GM23338 (cell line): ENCODE results near the gene EVI5L. TPM values are rescaled to one million over a fixed set of nuclear protein-coding genes. Genes with fewer than 3 reads are reported as not detected.
"Not testable (repeated sequence)": the region's sequence is repeated elsewhere in the genome, so short reads cannot be mapped to it uniquely, and the experiment has no call there.

Experiments
- ATAC-seq: fragments of 200-7000 bp; cut with Tn5 transposase; 3 replicates; pipeline ENCODE4 v1.9.1; 2020
- DNase-seq: peaks from one replicate; pipeline ENCODE4 v3.0.0-alpha.2; 2015; ENCODE audit warnings: low spot score
- H2AFZ ChIP-seq: fragments of 200-600 bp; sonication (generic); 2 replicates; pipeline ENCODE4 v1.8.0; 2016; ENCODE audit warnings: antibody characterized with exemption, mild to moderate bottlenecking, moderate library complexity
- H3F3A ChIP-seq: fragments of 200-600 bp; sonication (generic); replicated peaks from 2 replicates; pipeline ENCODE4 v1.8.0; 2017; ENCODE audit warnings: antibody characterized with exemption, mixed run types, low read depth
- H3K27ac ChIP-seq: fragments of 200-600 bp; sonication (generic); 2 replicates; pipeline ENCODE4 v1.6.1; 2016; ENCODE audit warnings: low read depth
- H3K27me3 ChIP-seq: fragments of 200-600 bp; sonication (generic); 2 replicates; pipeline ENCODE4 v1.8.0; 2016; ENCODE audit warnings: mild to moderate bottlenecking, mixed run types, moderate library complexity; ENCODE audit not compliant: insufficient read depth
- H3K36me3 ChIP-seq: fragments of 200-600 bp; sonication (generic); 2 replicates; pipeline ENCODE4 v1.8.0; 2016; ENCODE audit warnings: mild to moderate bottlenecking; ENCODE audit not compliant: insufficient read depth
- H3K4me1 ChIP-seq: fragments of 200-600 bp; sonication (generic); 2 replicates; pipeline ENCODE4 v1.8.0; 2016; ENCODE audit warnings: mild to moderate bottlenecking, moderate library complexity; ENCODE audit not compliant: insufficient read depth
- H3K4me2 ChIP-seq: fragments of 200-600 bp; sonication (generic); 2 replicates; pipeline ENCODE4 v1.7.1; 2017; ENCODE audit warnings: mixed run types
- H3K4me3 ChIP-seq: fragments of 200-600 bp; sonication (generic); 2 replicates; pipeline ENCODE4 v1.6.1; 2016; ENCODE audit warnings: mixed run types
- H3K79me2 ChIP-seq: fragments of 200-600 bp; sonication (generic); replicated peaks from 2 replicates; pipeline ENCODE4 v1.8.0; 2017; ENCODE audit warnings: mild to moderate bottlenecking; ENCODE audit not compliant: insufficient read depth
- H3K9me2 ChIP-seq: fragments of 200-600 bp; sonication (generic); 2 replicates; pipeline ENCODE4 v1.8.0; 2017; ENCODE audit not compliant: insufficient read depth
- H4K20me1 ChIP-seq: fragments of 200-600 bp; sonication (generic); replicated peaks from 2 replicates; pipeline ENCODE4 v1.8.0; 2017; ENCODE audit warnings: mild to moderate bottlenecking; ENCODE audit not compliant: insufficient read depth
- H3K27ac Mint-ChIP-seq: 2 replicates; pipeline ENCODE4 v1.8.0; 2020; ENCODE audit warnings: inconsistent platforms, mild to moderate bottlenecking, moderate library complexity, mixed read lengths
- H3K27me3 Mint-ChIP-seq: 3 replicates; pipeline ENCODE4 v1.8.0; 2022; ENCODE audit warnings: low read depth, mild to moderate bottlenecking, moderate library complexity, mixed read lengths, inconsistent platforms; ENCODE audit not compliant: insufficient read depth, poor library complexity
- H3K36me3 Mint-ChIP-seq: 3 replicates; pipeline ENCODE4 v1.8.0; 2021; ENCODE audit warnings: low read depth, mild to moderate bottlenecking, inconsistent platforms, moderate library complexity, mixed read lengths
- H3K4me1 Mint-ChIP-seq: 3 replicates; pipeline ENCODE4 v1.8.0; 2020; ENCODE audit warnings: mild to moderate bottlenecking, inconsistent platforms, mixed read lengths
- H3K4me3 Mint-ChIP-seq: 3 replicates; pipeline ENCODE4 v1.8.0; 2021; ENCODE audit warnings: moderate library complexity, mild to moderate bottlenecking, inconsistent platforms, mixed read lengths
- H3K9me3 Mint-ChIP-seq: 3 replicates; pipeline ENCODE4 v1.8.0; 2020; ENCODE audit warnings: moderate library complexity, mild to moderate bottlenecking, inconsistent platforms, mixed read lengths
- CREB1 ChIP-seq: fragments of 250-450 bp; sonication (Bioruptor Pico); IDR thresholded peaks from 2 replicates; pipeline ENCODE4 v1.5.0; 2020; ENCODE audit warnings: low read depth, mild to moderate bottlenecking, moderate library complexity
- CTCF ChIP-seq, 2 experiments: fragments of 200-600 bp in 1 of 2; sonication (generic) in 1 of 2; conservative IDR thresholded peaks; 2 replicates each; pipeline versions ENCODE4 v1.5.1 to v1.6.1; 2016 to 2017; ENCODE audit warnings: antibody characterized with exemption in 2 of 2, low read depth in 2 of 2, mild to moderate bottlenecking in 2 of 2, moderate library complexity in 1 of 2
- EZH2phosphoT487 ChIP-seq: fragments of 200-600 bp; sonication (generic); IDR thresholded peaks from one replicate; pipeline ENCODE4 v1.8.1; 2018; ENCODE audit warnings: antibody characterized with exemption; ENCODE audit not compliant: unreplicated experiment
- POLR2AphosphoS5 ChIP-seq: IDR thresholded peaks from 2 replicates; pipeline ENCODE4 v1.6.1; 2016; ENCODE audit warnings: antibody characterized with exemption, low read depth
- ZNF331 ChIP-seq: fragments of 250-450 bp; sonication (Bioruptor Pico); IDR thresholded peaks from 2 replicates; pipeline ENCODE4 v1.5.0; 2020; ENCODE audit warnings: low read depth, mild to moderate bottlenecking, moderate library complexity
- polyA plus RNA-seq: library from polyadenylated mRNA; unstranded; fragments of >200 nt; fragmentation: Nextera tagmentation; extraction: Ambion mirVana; gene quantifications from 2 replicates; pipeline ENCODE4 v1.2.1, GENCODE V29; 2016
- total RNA-seq: library from RNA; depleted of rRNA; stranded (reverse); fragments of >200 nt; shearing (Covaris generic); gene quantifications from 2 replicates; pipeline ENCODE4 v1.2.3, GENCODE V29; 2014
- TF ChIP-seq, protein P1 (sequence below): IDR thresholded peaks from one replicate; pipeline ENCODE4 v1.6.1; 2018; ENCODE audit warnings: antibody characterized with exemption; ENCODE audit not compliant: unreplicated experiment

The EVI5L gene
- total and polyA plus RNA-seq, 2 experiments from 2014 or later, result 4.5 to 16.2 TPM

GRCh38 chr19:7888145-7888825, 58.3 kb downstream of the EVI5L start, which contains the start of gene LRRC8E:
TSS of gene LRRC8E (plus strand) at chr19:7888510. CDS start at chr19:7895604, 7,094 bp downstream.
- ATAC-seq (peak; percentile 98), DNase-seq (peak; percentile 92)
- TF ChIP-seq POLR2AphosphoS5, result peak; percentile 67
- TF ChIP-seq, protein P1, sequence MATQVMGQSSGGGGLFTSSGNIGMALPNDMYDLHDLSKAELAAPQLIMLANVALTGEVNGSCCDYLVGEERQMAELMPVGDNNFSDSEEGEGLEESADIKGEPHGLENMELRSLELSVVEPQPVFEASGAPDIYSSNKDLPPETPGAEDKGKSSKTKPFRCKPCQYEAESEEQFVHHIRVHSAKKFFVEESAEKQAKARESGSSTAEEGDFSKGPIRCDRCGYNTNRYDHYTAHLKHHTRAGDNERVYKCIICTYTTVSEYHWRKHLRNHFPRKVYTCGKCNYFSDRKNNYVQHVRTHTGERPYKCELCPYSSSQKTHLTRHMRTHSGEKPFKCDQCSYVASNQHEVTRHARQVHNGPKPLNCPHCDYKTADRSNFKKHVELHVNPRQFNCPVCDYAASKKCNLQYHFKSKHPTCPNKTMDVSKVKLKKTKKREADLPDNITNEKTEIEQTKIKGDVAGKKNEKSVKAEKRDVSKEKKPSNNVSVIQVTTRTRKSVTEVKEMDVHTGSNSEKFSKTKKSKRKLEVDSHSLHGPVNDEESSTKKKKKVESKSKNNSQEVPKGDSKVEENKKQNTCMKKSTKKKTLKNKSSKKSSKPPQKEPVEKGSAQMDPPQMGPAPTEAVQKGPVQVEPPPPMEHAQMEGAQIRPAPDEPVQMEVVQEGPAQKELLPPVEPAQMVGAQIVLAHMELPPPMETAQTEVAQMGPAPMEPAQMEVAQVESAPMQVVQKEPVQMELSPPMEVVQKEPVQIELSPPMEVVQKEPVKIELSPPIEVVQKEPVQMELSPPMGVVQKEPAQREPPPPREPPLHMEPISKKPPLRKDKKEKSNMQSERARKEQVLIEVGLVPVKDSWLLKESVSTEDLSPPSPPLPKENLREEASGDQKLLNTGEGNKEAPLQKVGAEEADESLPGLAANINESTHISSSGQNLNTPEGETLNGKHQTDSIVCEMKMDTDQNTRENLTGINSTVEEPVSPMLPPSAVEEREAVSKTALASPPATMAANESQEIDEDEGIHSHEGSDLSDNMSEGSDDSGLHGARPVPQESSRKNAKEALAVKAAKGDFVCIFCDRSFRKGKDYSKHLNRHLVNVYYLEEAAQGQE, result no peak
- no peak for TF ChIP-seq ZNF331 (CRISPR knock-in tag)
- no peak for TF ChIP-seq CTCF (conservative IDR thresholded peaks at IDR 0.05; ENCODE audit: low read depth in 2 of 2)
- no peak for TF ChIP-seq CREB1 (CRISPR knock-in tag)
- TF ChIP-seq EZH2phosphoT487, result no peak
- Histone ChIP-seq H3K9me2 (no peaks in the 10 kb centered on the region), H3K4me2 (peak within 1 kb of the TSS; percentile 89), H2AFZ (peak within 1 kb of the TSS; percentile 98), H3K79me2 (no peaks in the 10 kb centered on the region), H3K27me3 (peaks cover 11% of the 10 kb centered on the region), H3F3A (no peaks in the 10 kb centered on the region), H4K20me1 (no peaks in the 10 kb centered on the region), H3K27ac (no peak within 1 kb of the TSS), H3K4me1 (no peaks in the 10 kb centered on the region; the same call in 1 of the 2 replicates), H3K36me3 (no peaks in the 10 kb centered on the region), H3K4me3 (peak within 1 kb of the TSS; percentile 78)
- Mint-ChIP-seq H3K36me3 (no peaks in the 10 kb centered on the region), H3K9me3 (no peaks in the 10 kb centered on the region), H3K4me1 (peaks cover 5% of the 10 kb centered on the region; the same call in 2 of the 3 replicates), H3K27ac (no peak within 1 kb of the TSS), H3K4me3 (peak within 1 kb of the TSS; percentile 66), H3K27me3 (peaks cover 17% of the 10 kb centered on the region)

GRCh38 chr19:7888826-7889217, 58.8 kb downstream of the EVI5L start:
- peak overlapping the region; percentile 66 for H3K4me3 Mint-ChIP-seq
- Histone ChIP-seq H3K27ac (no peak overlapping the region), H3K27me3 (peaks cover 11% of the 10 kb centered on the region), H3K36me3 (no peaks in the 10 kb centered on the region), H3K4me3 (peak overlapping the region; percentile 78), H3K4me1 (no peaks in the 10 kb centered on the region; the same call in 1 of the 2 replicates), H3F3A (no peaks in the 10 kb centered on the region), H4K20me1 (no peaks in the 10 kb centered on the region), H2AFZ (peak overlapping the region; percentile 98), H3K4me2 (peak overlapping the region; percentile 89), H3K79me2 (no peaks in the 10 kb centered on the region), H3K9me2 (no peaks in the 10 kb centered on the region)
- H3K4me1 Mint-ChIP-seq, result peaks cover 5% of the 10 kb centered on the region; the same call in 2 of the 3 replicates
- H3K27me3 Mint-ChIP-seq, result peaks cover 17% of the 10 kb centered on the region
- no peak for TF ChIP-seq CTCF (conservative IDR thresholded peaks at IDR 0.05; ENCODE audit: low read depth in 2 of 2)
- DNase-seq (no peak), ATAC-seq (peak; percentile 4; the same call in 1 of the 3 replicates)
- no peaks in the 10 kb centered on the region for H3K36me3 Mint-ChIP-seq
- H3K27ac Mint-ChIP-seq, result no peak overlapping the region
- no peaks in the 10 kb centered on the region for H3K9me3 Mint-ChIP-seq

DNA sequence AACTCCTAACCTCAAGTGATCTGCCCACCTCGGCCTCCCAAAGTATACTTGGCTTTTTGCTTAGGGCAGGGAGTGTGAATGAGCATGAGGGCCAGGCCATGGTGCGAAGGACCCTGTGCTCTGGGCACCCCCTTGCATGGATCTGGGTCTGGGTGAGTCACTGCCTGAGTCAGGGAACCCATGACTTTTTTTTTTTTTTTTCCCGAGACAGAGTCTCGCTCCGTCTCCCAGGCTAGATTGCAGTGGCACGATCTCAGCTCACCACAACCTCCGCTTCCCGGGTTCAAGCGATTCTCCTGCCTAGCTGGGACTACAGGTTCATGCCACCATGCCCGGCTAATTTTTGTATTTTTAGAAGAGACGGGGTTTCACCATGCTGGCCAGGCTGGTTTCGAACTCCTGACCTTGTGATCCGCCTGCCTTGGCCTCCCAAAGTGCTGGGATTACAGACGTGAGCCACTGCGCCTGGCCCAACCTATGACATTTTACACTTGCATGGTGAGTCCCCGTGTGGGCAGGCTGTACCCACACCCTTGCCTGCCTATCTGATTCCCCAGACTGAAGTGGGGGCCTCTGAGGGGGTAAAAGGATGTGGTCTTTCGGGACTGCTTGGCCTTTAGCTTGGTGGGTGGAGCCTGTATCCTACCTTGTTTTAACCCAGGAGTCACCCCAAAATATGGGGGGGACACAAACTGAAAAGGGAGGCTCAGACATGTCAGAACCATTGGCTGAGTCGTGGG, 63.5 kb downstream of the EVI5L start:
- not testable (repeated sequence) for DNase-seq, H3K27ac ChIP-seq, H3K4me1 Mint-ChIP-seq, H3K9me3 Mint-ChIP-seq, H3K9me2 ChIP-seq, ATAC-seq, H3K27ac Mint-ChIP-seq, H3K36me3 ChIP-seq, H3K4me1 ChIP-seq, H3K79me2 ChIP-seq, H3K4me2 ChIP-seq, H4K20me1 ChIP-seq, H3K4me3 Mint-ChIP-seq, H3K36me3 Mint-ChIP-seq, H3F3A ChIP-seq, H2AFZ ChIP-seq, H3K4me3 ChIP-seq, H3K27me3 ChIP-seq
- H3K27me3 Mint-ChIP-seq, result peaks cover 10% of the 10 kb centered on the region
